NCI-H345 treated with DMSO at 0.1 percent for 48 hours (cell line): ENCODE measurements around the gene OAS1.

ENCODE experiments used
- DNase-seq: peaks from one replicate; lab custom pipeline; 2025; ENCODE audit not compliant: unreplicated experiment; lab: John Stamatoyannopoulos, UW

The OAS1 gene

DNA sequence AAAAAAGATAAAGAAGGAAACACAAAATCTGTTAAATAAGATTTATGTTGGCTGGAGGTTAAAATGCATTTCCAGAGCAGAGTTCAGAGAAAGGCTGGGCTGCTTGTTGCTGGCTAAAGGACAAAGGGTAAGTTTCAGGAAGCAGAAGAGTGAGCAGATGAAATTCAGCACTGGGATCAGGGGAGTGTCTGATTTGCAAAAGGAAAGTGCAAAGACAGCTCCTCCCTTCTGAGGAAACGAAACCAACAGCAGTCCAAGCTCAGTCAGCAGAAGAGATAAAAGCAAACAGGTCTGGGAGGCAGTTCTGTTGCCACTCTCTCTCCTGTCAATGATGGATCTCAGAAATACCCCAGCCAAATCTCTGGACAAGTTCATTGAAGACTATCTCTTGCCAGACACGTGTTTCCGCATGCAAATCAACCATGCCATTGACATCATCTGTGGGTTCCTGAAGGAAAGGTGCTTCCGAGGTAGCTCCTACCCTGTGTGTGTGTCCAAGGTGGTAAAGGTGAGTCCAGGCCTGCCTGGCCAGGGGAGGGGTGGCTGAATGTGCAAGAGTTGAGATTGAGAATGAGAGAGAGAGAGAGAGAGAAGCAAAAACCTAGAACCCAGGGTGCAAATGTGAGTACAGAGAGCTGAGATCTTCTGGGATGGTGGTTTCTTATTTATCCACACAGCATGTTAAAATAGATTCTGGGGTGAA lies at the start of gene OAS1:
Gene OAS1 (plus strand): TSS at position 251 of the 703 bp plus-strand sequence. CDS start 78 bp downstream, at position 329.
- no peak for DNase-seq

- no peak for DNase-seq
Observed at GRCh38 chr12:112859291-112859690, 47.5 kb upstream of the OAS1 start.

GRCh38 chr12:112860181-112860580 lies 46.6 kb upstream of the OAS1 start:
- DNase-seq, result no peak

DNA sequence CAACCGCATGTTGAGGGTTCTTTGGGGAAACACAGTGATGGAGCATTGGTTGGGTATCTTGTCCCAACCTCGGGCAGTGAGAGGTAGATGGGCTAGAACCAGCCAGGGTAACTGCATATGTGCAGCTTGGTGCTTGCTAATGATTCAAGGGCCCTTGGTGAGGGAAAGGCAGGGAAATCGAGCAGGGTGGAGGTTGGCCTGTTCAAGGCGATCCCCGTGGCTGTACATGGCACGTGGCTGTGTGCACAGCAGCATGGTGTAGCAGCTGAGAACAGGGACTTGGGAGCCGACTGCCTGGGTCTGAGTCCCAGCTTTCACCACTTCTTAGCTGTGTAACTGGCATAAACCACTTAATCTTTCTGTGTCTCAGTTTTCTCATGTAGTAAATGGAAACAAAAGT lies 45.5 kb upstream of the OAS1 start:
- no peak for DNase-seq

- peak; percentile 11 for DNase-seq
Observed at GRCh38 chr12:112862636-112863290, 44.0 kb upstream of the OAS1 start.

DNA sequence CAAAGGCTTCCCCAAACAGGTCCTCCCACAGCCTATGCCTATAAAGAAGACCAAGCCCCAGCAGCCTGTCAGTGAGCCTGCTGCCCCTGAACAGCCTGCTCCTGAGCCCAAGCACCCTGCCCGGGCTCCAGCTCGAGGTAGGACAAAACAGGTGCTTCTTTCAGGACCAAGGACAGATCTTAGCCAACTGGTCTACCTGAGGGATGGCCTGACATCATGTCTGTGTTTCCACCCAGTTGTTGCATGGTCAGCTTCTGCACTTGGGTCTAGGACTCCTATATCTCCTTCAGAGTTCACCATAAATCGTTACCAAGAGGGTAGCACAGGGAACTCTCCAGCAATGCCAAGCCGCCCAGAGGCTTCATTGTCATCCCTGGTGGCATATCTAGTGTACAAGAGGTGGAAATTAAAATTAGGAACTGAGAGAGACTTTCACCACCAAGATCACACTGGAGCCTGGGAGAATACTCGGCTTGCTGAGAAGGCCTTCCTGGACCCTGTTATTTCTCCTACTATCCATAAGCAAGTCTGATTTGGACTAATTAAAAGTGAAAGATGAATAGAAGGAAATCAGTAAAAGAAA lies 38.2 kb upstream of the OAS1 start:
- DNase-seq, result no peak

GRCh38 chr12:112869091-112869490 lies 37.7 kb upstream of the OAS1 start:
- DNase-seq, result no peak

DNA sequence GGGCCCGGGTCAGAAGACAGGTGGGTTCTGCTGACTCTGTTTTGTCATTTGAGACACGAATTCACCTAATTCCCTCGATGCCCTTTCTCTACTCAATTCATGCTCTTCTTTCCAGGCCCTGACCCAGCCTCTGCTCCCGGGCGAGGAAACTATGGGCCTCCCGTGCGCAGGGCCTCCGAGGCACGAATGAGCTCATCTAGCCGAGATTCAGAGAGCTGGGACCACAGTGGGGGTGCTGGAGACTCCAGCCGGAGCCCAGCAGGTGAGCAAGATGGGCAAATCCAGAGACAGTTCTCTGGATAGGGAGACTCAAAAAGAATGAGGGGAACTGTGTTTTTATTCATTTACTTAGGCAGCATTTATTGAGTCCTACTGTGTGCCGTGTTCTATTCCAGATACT lies 37.0 kb upstream of the OAS1 start:
- no peak for DNase-seq

DNA sequence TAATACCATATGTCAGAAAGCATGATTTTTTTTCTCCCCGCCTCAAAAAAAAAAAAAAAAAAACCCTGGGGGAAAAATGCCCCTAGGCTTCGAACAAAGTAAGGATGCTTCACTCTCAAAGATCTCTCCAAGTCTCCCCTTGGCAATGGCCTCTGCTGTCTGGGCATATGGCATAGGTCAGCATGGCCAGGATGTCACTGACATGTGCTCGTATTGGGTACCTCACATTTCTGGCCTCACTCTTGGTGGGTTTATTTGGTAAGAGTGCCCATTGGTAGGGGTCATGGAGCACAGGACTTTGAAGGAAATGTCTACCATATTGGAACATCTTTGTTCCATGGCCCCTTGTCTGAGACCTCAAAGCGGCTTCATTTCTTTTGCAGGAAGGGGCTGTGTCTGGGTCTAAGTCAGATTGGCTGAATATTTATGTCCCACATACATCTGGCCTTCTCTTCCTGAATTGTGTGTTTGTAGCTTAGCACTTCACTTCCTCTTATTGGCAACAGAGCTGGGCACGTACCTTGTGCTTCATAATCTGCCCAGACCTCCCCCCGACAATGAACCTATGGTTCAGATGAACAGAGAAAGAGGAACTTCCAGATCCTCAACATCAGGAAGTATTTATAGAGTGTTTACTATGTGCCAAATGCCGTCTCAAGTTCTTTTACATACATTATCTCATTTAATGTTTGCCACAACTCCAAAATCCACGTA lies 36.3 kb upstream of the OAS1 start:
- no peak for DNase-seq

DNA sequence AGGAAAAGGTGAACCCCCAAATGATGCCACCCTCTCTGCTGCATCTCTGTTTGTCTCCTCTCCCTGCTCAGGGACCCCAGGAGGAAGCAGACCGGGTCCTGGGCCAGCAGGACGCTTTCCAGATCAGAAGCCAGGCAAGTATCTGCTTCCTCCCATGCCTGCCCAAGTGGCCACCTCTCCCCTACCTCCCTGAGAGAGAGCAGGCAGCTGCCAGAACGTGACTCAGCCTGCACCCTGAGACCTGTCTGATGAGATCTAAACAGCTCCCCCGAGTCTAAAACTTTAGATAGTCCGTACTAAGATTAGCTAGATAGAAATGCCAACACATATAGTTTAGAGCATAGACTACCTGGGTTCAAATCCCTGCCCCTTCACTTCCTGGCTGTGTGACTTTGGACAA lies 31.2 kb upstream of the OAS1 start:
- no peak for DNase-seq

GRCh38 chr12:112876506-112876905 lies 30.3 kb upstream of the OAS1 start:
- DNase-seq, result no peak

- no peak for DNase-seq
Observed at GRCh38 chr12:112877006-112877405, 29.8 kb upstream of the OAS1 start.

GRCh38 chr12:112878488-112878887 lies 28.3 kb upstream of the OAS1 start:
- DNase-seq, result no peak

DNA sequence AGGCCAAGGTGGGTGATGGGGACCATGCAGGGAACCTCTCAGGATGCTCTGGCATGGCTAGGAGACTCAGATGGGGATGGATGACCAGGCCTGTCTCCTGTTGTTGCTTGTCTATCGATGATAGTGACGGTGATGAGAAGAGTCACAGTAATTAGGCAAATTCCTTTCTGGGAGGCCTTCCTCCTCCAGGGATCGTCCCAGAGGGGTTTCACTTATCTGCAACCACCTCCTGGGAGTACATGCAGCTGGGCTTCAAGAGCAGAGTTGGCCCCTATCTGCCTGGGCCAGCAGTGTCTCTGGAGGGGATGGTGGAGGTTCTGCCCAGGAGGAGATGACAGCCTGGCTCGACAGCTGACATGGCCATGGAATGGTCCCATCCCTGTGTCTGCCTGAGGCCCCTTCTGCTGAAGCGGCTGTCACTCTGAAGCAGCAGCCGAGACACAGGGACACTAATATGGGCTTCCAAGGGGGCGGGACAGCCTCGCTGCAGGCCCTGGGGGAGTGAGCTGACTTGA lies 27.5 kb upstream of the OAS1 start:
- DNase-seq, result no peak

- no peak for DNase-seq
Observed at GRCh38 chr12:112881602-112882001, 25.2 kb upstream of the OAS1 start.

DNA sequence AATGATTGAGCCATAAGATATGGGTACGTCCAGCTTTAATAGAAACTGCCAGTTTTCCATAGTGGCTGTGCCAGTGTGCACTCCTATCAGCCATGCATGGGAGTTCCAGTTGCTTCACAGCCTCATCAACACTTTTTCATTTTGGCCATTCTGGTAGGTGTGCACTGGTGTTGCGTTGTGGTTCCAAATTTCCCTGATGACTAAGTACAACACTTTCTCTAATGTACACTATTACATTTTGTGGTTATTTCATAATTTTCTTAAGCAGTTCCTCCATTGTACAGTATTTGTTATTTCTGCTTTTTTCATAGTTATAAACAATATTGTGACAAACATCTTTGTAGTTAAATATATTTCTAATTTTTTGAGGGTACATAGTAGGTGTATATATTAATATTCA lies 21.5 kb upstream of the OAS1 start:
- no peak for DNase-seq

- DNase-seq, result no peak
Observed at GRCh38 chr12:112887550-112887949, 19.2 kb upstream of the OAS1 start.

DNA sequence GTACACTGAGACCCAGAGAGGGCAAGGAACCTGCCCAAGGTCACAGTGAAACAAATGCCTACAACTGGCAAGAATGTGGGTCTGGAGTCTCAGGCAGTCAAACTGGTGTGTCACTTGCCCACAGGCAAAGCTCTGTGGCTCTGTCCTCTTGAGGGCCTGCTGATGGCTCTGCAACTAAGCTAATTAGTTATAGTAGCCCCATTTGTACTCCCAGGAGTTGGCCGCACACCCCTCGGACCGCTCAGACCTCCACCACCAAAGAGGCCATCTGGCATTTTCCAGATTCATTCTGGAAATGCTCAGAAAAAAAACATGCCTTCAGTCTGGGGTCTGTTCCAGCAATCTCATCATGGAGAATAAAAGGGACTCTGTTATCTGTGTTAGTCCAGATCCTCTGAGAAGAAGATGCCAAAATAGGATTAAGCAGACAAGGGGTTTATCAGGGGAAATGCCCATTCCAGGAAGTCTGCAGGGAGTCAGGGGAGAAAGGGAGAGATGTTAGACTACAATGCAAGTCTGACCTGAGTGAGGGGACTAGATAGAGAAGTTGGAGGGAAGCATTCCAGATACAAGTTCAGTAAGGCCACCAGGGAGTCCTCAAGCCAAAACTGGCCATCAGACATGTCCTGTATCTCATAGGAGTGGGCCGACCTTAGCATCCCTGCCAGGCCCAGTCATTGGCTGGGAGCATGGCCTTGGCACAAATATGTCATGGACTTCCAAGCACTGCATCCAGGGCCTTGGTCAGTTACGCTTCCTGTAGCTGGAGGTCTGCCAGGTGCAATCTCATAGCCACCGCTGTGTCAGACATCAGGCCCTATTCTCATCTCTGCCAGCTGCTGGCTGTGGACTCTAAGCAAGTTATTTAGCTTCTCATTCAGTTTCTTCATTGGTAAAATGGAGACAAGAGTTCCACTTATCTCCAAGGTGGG lies 15.4 kb upstream of the OAS1 start:
- DNase-seq, result no peak

DNA sequence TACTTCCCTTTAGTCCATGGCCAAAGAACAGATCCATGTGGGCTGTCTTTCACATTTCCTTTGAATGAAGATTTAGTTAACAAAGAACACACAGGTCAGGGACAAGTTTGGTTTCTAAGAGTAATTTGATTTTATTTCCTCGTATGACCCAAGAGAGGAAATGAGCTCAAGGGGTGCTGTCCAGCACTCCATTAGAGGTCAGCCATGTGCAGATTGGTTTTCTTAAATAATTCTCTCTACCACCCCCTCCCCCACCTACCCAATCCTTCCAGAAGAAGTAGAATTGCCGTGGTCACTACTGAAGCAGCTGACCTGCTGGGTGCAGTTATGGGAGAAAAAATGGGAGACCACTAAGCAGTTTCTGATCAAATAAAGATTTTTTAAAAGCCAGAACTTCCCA lies 13.9 kb upstream of the OAS1 start:
- no peak for DNase-seq

DNA sequence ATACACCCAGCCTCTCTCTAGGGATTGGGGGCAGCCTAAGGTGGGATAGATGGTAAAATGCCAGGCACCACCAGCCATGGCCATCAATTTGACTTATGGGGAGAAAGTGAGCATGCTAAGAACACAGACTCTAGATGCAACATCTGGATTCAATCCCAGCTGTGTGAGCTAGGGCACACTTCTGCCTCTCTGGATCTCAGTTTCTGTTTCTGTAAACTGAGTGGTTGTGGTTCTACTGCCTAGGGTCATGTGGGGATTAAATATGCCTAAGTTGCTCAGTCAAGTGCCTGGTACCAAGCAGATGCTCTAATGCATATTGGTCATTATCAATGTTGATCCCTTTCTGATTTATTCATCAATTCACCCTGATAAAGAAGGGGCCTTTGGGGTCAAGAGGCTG lies 12.6 kb upstream of the OAS1 start:
- no peak for DNase-seq

DNA sequence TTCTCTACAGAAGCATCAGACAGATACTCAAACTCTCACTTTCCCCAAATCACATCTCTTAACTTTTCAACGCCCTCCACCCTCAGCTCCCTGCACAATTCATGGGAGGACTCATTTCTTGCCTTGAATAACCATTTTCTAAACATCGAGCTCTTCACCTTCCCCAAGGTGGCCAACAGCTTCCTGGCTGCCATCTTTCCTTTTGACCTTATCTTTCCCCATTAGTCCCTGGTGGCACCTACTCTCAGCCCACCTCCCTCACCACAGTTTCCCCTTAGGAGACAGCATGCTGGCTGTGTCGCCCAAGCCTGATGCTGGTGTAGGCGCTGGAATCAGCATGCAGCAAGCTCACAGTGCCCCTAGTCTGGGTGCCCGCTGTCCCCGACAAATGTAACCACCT lies 8.4 kb upstream of the OAS1 start:
- no peak for DNase-seq
